SK-N-SH (cell line): ENCODE results near the gene APOL2.

Experiments
- CHD2 ChIP-seq: fragments of 150-350 bp; IDR thresholded peaks from 2 replicates; pipeline ENCODE4 v1.6.1; 2018; ENCODE audit warnings: low read length; ENCODE audit not compliant: partially characterized antibody
- ELF1 ChIP-seq: IDR thresholded peaks from 2 replicates; pipeline ENCODE4 v1.4.0; 2012
- IRF3 ChIP-seq: fragments of 150-350 bp; IDR thresholded peaks from 2 replicates; pipeline ENCODE4 v1.6.1; 2016; ENCODE audit warnings: mild to moderate bottlenecking, low read depth, low read length
- RCOR1 ChIP-seq: fragments of 150-350 bp; IDR thresholded peaks from 2 replicates; pipeline ENCODE4 v1.6.1; 2017; ENCODE audit warnings: antibody characterized with exemption, low read length
- SMC3 ChIP-seq: IDR thresholded peaks from 2 replicates; pipeline ENCODE4 v1.6.1; 2012; ENCODE audit warnings: low read depth, low read length, improper control_type of control experiment
- TAF1 ChIP-seq: IDR thresholded peaks from 2 replicates; pipeline ENCODE4 v1.6.1; 2012; ENCODE audit warnings: low read depth, mild to moderate bottlenecking, low read length, moderate library complexity, borderline replicate concordance
- TEAD4 ChIP-seq: IDR thresholded peaks from 2 replicates; pipeline ENCODE4 v1.4.0; 2012; ENCODE audit warnings: mild to moderate bottlenecking, borderline replicate concordance; ENCODE audit not compliant: insufficient read depth
- YY1 ChIP-seq: IDR thresholded peaks from 2 replicates; pipeline ENCODE4 v1.4.0; 2012; ENCODE audit warnings: low read depth, mild to moderate bottlenecking
- TF ChIP-seq, protein P1 (sequence below): fragments of 200-600 bp; sonication (generic); IDR thresholded peaks from 2 replicates; pipeline ENCODE4 v1.6.1; 2017; ENCODE audit warnings: antibody characterized with exemption, mild to moderate bottlenecking, moderate library complexity

DNA sequence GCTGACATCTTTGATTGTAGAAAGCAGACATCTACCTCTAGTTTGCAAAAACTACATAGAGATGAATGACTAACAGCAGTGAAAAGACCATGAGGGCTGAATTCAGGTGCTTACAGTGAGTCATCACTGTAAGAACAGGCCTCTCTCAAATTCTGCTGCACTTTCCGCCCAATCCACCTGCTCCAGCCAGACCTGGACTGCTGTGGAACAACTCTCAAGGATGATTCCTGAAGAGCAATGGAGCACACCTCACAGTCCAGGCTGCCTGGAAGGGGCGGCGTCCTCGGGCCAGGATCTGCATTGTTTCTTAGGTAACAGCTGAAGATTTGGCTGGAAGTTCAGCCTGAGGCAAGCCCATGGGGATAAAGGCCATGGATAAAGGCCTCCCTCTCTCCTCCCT lies 15.1 kb downstream of the APOL2 start:
- TF ChIP-seq, protein P1, sequence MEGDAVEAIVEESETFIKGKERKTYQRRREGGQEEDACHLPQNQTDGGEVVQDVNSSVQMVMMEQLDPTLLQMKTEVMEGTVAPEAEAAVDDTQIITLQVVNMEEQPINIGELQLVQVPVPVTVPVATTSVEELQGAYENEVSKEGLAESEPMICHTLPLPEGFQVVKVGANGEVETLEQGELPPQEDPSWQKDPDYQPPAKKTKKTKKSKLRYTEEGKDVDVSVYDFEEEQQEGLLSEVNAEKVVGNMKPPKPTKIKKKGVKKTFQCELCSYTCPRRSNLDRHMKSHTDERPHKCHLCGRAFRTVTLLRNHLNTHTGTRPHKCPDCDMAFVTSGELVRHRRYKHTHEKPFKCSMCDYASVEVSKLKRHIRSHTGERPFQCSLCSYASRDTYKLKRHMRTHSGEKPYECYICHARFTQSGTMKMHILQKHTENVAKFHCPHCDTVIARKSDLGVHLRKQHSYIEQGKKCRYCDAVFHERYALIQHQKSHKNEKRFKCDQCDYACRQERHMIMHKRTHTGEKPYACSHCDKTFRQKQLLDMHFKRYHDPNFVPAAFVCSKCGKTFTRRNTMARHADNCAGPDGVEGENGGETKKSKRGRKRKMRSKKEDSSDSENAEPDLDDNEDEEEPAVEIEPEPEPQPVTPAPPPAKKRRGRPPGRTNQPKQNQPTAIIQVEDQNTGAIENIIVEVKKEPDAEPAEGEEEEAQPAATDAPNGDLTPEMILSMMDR, result no peak
- no peak for TF ChIP-seq TEAD4
- no peak for TF ChIP-seq SMC3
- no peak for TF ChIP-seq RCOR1
- TF ChIP-seq IRF3, result no peak
- no peak for TF ChIP-seq ELF1
- TF ChIP-seq CHD2, result no peak
- TF ChIP-seq YY1, result no peak
- TF ChIP-seq TAF1, result no peak
